MM.1S (cell line): ENCODE data around the gene IFI6.

Experiments used
- DNase-seq: peaks from one replicate; pipeline ENCODE4 v3.0.0-alpha.2; 2015
- H2AFZ ChIP-seq: fragments of 300-600 bp; sonication (generic); 2 replicates; pipeline ENCODE4 v1.6.0; 2016; ENCODE audit warnings: antibody characterized with exemption, low read length
- H3F3A ChIP-seq: fragments of 300-600 bp; sonication (generic); 2 replicates; pipeline ENCODE4 v1.6.1; 2016; ENCODE audit warnings: mild to moderate bottlenecking, antibody characterized with exemption, low read length, moderate library complexity, mixed read lengths; ENCODE audit not compliant: insufficient read depth
- H3K27ac ChIP-seq: fragments of 300-600 bp; sonication (generic); 2 replicates; pipeline ENCODE4 v1.5.1; 2016; ENCODE audit warnings: mild to moderate bottlenecking, low read length
- H3K27me3 ChIP-seq: fragments of 300-600 bp; sonication (generic); replicated peaks from 2 replicates; pipeline ENCODE4 v1.6.0; 2016; ENCODE audit warnings: low read length; ENCODE audit not compliant: insufficient read depth
- H3K36me3 ChIP-seq: fragments of 300-600 bp; sonication (generic); replicated peaks from 2 replicates; pipeline ENCODE4 v1.6.1; 2016; ENCODE audit warnings: mild to moderate bottlenecking, low read length, mixed read lengths; ENCODE audit not compliant: insufficient read depth
- H3K4me1 ChIP-seq: fragments of 300-600 bp; sonication (generic); 2 replicates; pipeline ENCODE4 v1.6.1; 2016; ENCODE audit warnings: low read length, mixed read lengths
- H3K4me2 ChIP-seq: fragments of 300-600 bp; sonication (generic); 2 replicates; pipeline ENCODE4 v1.6.0; 2016; ENCODE audit warnings: low read depth, low read length
- H3K4me3 ChIP-seq: fragments of 300-600 bp; sonication (generic); 2 replicates; pipeline ENCODE4 v1.5.1; 2016; ENCODE audit warnings: low read length, mixed read lengths
- H3K79me2 ChIP-seq: fragments of 300-600 bp; sonication (generic); 2 replicates; pipeline ENCODE4 v1.6.1; 2016; ENCODE audit warnings: mixed run types, low read length, mixed read lengths
- H3K9ac ChIP-seq: fragments of 300-600 bp; sonication (generic); 2 replicates; pipeline ENCODE4 v1.6.1; 2016; ENCODE audit warnings: low read length, mixed read lengths
- H3K9me2 ChIP-seq: fragments of 300-600 bp; sonication (generic); replicated peaks from 2 replicates; pipeline ENCODE4 v1.6.1; 2016; ENCODE audit warnings: mild to moderate bottlenecking, low read length, mixed read lengths; ENCODE audit not compliant: insufficient read depth
- H3K9me3 ChIP-seq: fragments of 300-600 bp; sonication (generic); replicated peaks from 2 replicates; pipeline ENCODE4 v1.6.1; 2016; ENCODE audit warnings: mild to moderate bottlenecking, low read length, mixed read lengths; ENCODE audit not compliant: insufficient read depth
- H4K20me1 ChIP-seq: fragments of 300-600 bp; sonication (generic); 2 replicates; pipeline ENCODE4 v1.6.1; 2016; ENCODE audit warnings: mild to moderate bottlenecking, low read length, moderate library complexity, mixed read lengths; ENCODE audit not compliant: insufficient read depth
- CTCF ChIP-seq: fragments of 300-600 bp; sonication (generic); IDR thresholded peaks from 2 replicates; pipeline ENCODE4 v1.5.1; 2016; ENCODE audit warnings: antibody characterized with exemption, low read length, mixed read lengths
- EZH2 ChIP-seq: fragments of 300-600 bp; sonication (generic); optimal IDR thresholded peaks from 2 replicates; pipeline ENCODE3; 2017; ENCODE audit warnings: low read depth, mild to moderate bottlenecking, antibody characterized with exemption, low read length, mixed read lengths
- EZH2phosphoT487 ChIP-seq: fragments of 300-600 bp; sonication (generic); IDR thresholded peaks from 2 replicates; pipeline ENCODE4 v1.6.1; 2018; ENCODE audit warnings: antibody characterized with exemption, low read length

Gene IFI6

DNA sequence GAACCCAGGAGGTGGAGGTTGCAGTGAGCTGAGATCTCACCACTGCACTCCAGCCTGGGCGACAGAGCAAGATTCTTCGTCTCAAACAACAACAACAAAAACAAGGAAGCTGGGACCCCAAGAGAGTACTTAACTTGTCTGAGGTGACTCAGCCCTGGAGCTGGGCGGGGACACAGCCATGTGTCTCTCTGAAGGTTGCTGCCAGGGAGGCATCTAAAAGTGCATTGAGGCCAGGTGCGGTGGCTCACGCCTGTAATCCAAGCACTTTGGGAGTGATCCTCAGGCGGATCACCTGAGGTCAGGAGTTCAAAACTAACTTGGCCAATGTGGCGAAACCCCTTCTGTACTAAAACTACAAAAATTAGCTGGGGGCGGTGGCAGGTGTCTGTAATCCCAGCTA, 7.7 kb downstream of the IFI6 start:
- no peaks in the 10 kb centered on the region for H4K20me1 ChIP-seq
- no peak for DNase-seq
- H3K79me2 ChIP-seq, result no peaks in the 10 kb centered on the region
- no peak overlapping the region for H2AFZ ChIP-seq
- H3K4me1 ChIP-seq, result peaks cover 14% of the 10 kb centered on the region
- H3F3A ChIP-seq, result peaks cover 3% of the 10 kb centered on the region; the same call in 1 of the 2 replicates
- H3K27me3 ChIP-seq, result no peaks in the 10 kb centered on the region
- TF ChIP-seq EZH2phosphoT487 (no peak), CTCF (no peak), EZH2 (no peak)
- no peaks in the 10 kb centered on the region for H3K36me3 ChIP-seq
- no peak overlapping the region for H3K4me3 ChIP-seq
- no peak overlapping the region for H3K27ac ChIP-seq
- no peak overlapping the region for H3K4me2 ChIP-seq
- no peaks in the 10 kb centered on the region for H3K9me2 ChIP-seq
- H3K9ac ChIP-seq, result no peak overlapping the region
- no peaks in the 10 kb centered on the region for H3K9me3 ChIP-seq

DNA sequence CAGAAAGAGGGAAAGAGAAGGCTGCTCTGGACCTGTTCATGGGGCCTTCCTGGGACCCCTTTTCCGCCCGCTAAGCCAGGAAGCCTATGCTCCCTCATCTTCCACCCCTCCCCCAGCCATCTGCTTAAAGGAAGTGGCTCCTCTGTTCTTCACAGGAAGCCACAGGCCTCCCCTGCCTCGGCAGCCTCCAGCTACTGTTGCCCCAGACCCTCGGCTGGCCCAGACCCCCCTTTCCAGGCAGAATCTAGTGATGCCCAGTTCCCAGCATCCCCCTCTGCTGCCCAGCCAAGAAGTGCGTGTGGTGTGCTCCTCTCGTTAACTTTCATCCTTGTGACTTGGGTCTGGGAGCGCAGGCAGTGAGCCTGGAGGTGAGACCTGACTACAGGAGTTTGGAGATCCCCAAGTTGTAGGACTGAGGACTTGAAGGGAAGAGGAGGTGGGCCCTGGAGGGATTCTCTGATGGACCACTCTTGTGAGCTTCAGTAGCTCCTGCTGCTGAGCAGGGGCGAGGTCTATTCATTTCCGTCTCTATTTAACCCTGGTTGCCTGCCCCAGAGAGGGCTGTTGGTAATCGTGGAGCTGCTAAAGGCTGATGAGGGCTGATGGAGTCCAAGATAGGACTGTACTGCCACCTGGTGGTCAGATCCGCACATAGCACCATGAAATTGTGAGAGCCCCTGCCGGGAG, 9.1 kb downstream of the IFI6 start:
- Histone ChIP-seq H3K9me3 (no peaks in the 10 kb centered on the region), H3K4me2 (peak overlapping the region; percentile 7; the same call in 1 of the 2 replicates), H3K36me3 (no peaks in the 10 kb centered on the region), H3K27ac (no peak overlapping the region), H2AFZ (peak overlapping the region; percentile 87), H3K27me3 (no peaks in the 10 kb centered on the region), H3K9me2 (no peaks in the 10 kb centered on the region), H3K79me2 (no peaks in the 10 kb centered on the region), H4K20me1 (no peaks in the 10 kb centered on the region), H3K4me3 (no peak overlapping the region), H3K9ac (no peak overlapping the region), H3F3A (peaks cover 9% of the 10 kb centered on the region; the same call in 1 of the 2 replicates), H3K4me1 (peaks cover 21% of the 10 kb centered on the region)
- DNase-seq, result peak; percentile 81
- TF ChIP-seq EZH2, result no peak
- TF ChIP-seq CTCF, result peak; percentile 84
- no peak for TF ChIP-seq EZH2phosphoT487

GRCh38 chr1:27662261-27662660, 9.7 kb downstream of the IFI6 start:
- Histone ChIP-seq H3K79me2 (no peaks in the 10 kb centered on the region), H3K27ac (no peak overlapping the region), H3F3A (peaks cover 9% of the 10 kb centered on the region; the same call in 1 of the 2 replicates), H3K9me2 (no peaks in the 10 kb centered on the region), H3K36me3 (no peaks in the 10 kb centered on the region), H4K20me1 (no peaks in the 10 kb centered on the region), H2AFZ (peak overlapping the region; percentile 87), H3K27me3 (no peaks in the 10 kb centered on the region), H3K9me3 (no peaks in the 10 kb centered on the region), H3K9ac (no peak overlapping the region), H3K4me1 (peaks cover 21% of the 10 kb centered on the region), H3K4me2 (no peak overlapping the region), H3K4me3 (no peak overlapping the region)
- no peak for DNase-seq
- no peak for TF ChIP-seq EZH2
- no peak for TF ChIP-seq CTCF
- TF ChIP-seq EZH2phosphoT487, result no peak
